Large intestine (tissue), 12 donors: ENCODE measurements around the gene CD200. TPM values are rescaled to one million over a fixed set of nuclear protein-coding genes. Genes with fewer than 3 reads are reported as not detected.

Source experiments
- DNase-seq, 2 donors: peaks; one replicate each; pipeline versions ENCODE4 v3.0.0 to v3.0.0-alpha.2; 2013
- H3K27ac ChIP-seq: one replicate; pipeline ENCODE4 v1.5.1; 2013; ENCODE audit warnings: low read length
- H3K27me3 ChIP-seq: 2 replicates; pipeline ENCODE4 v1.6.1; 2013; ENCODE audit warnings: low read length; ENCODE audit not compliant: control insufficient read depth, insufficient read depth
- H3K36me3 ChIP-seq: 2 replicates; pipeline ENCODE4 v1.6.1; 2013; ENCODE audit warnings: low read length; ENCODE audit not compliant: control insufficient read depth, insufficient read depth
- H3K4me1 ChIP-seq: one replicate; pipeline ENCODE4 v1.6.1; 2013; ENCODE audit warnings: low read length; ENCODE audit not compliant: control insufficient read depth, insufficient read depth
- H3K4me3 ChIP-seq: one replicate; pipeline ENCODE4 v1.5.1; 2013; ENCODE audit warnings: low read length
- H3K9me3 ChIP-seq: one replicate; pipeline ENCODE4 v1.6.1; 2013; ENCODE audit warnings: mild to moderate bottlenecking, low read depth, low read length, moderate library complexity; ENCODE audit not compliant: control insufficient read depth
- WGBS: methylation state at CpG from one replicate; pipeline ENCODE4 v1.1.5; 2013; ENCODE audit warnings: low lambda C conversion rate; ENCODE audit not compliant: insufficient coverage; 5-methylcytosine and 5-hydroxymethylcytosine counted together
- long read RNA-seq, 11 donors: transcript quantifications; one replicate each; lab custom pipeline, GENCODE V29; 2026
- polyA plus RNA-seq: library from polyadenylated mRNA; unstranded; fragments of 120-200 nt; gene quantifications from one replicate; pipeline ENCODE4 v1.2.1, GENCODE V29; 2013

The CD200 gene
- polyA plus RNA-seq: 21.8 TPM
- long read RNA-seq, donor 1, partial matches to known transcripts: 0 of 3 reads
- long read RNA-seq, donor 1, other reads (novel, unspliced or antisense): 0 of 3 reads
- long read RNA-seq, donor 2, partial matches to known transcripts: 0 of 6 reads
- long read RNA-seq, donor 2, other reads (novel, unspliced or antisense): 0 of 6 reads
- long read RNA-seq, donor 3: 0 reads
- long read RNA-seq, donor 4: 0 reads
- long read RNA-seq, donor 5, partial matches to known transcripts: 5 of 10 reads
- long read RNA-seq, donor 5, other reads (novel, unspliced or antisense): 0 of 10 reads
- long read RNA-seq, donor 6, transcript CD200-202 (5 exons, 1,997 nt): major isoform, 5 of 9 reads
- long read RNA-seq, donor 6, partial matches to known transcripts: 0 of 9 reads
- long read RNA-seq, donor 6, other reads (novel, unspliced or antisense): 0 of 9 reads
- long read RNA-seq, donor 7, partial matches to known transcripts: 0 of 6 reads
- long read RNA-seq, donor 7, other reads (novel, unspliced or antisense): 0 of 6 reads
- long read RNA-seq, donor 8, partial matches to known transcripts: 0 of 4 reads
- long read RNA-seq, donor 8, other reads (novel, unspliced or antisense): 0 of 4 reads
- long read RNA-seq, donor 9, partial matches to known transcripts: 0 of 3 reads
- long read RNA-seq, donor 9, other reads (novel, unspliced or antisense): 0 of 3 reads
- long read RNA-seq, donor 10, partial matches to known transcripts: 0 of 2 reads
- long read RNA-seq, donor 10, other reads (novel, unspliced or antisense): 0 of 2 reads
- long read RNA-seq, donor 11, partial matches to known transcripts: 0 of 2 reads
- long read RNA-seq, donor 11, other reads (novel, unspliced or antisense): 0 of 2 reads

DNA sequence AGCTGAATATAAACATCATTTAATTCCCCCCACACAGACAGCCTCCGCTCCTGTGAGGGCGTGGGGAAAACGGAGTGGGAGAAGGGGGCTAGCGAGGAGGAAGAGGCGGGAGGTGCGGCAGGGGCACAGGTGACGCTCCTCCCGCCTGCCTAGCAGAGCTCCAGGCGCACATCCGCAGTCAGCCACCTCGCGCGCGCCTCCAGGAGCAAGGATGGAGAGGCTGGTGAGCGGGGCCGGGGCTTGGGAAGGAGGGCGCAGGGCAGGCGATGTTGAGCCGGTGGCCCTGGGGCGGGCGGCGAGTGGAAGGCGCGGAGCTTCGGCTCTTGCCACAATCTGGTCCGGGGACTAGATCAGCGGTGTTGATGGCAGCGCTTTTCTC, at the start of gene CD200:
Gene CD200 (plus strand): TSS at position 155 of the 379 bp plus-strand sequence. CDS start 57 bp downstream, at position 212.
- WGBS: no CpG with 5 or more reads among the region's 28 CpGs
- DNase-seq: peak in 1 of 2 donors; percentile 69
- Histone ChIP-seq H3K27ac (peak within 1 kb of the TSS; percentile 79), H3K36me3 (no peaks in the 10 kb centered on the region), H3K4me3 (peak within 1 kb of the TSS; percentile 67), H3K4me1 (no peaks in the 10 kb centered on the region), H3K9me3 (no peaks in the 10 kb centered on the region), H3K27me3 (peaks cover 14% of the 10 kb centered on the region)

- no peak for DNase-seq
- Histone ChIP-seq H3K27me3 (no peaks in the 10 kb centered on the region), H3K4me3 (no peak overlapping the region), H3K36me3 (no peaks in the 10 kb centered on the region), H3K4me1 (no peaks in the 10 kb centered on the region), H3K27ac (no peak overlapping the region), H3K9me3 (no peaks in the 10 kb centered on the region)
- WGBS: 96% methylated on average over 2 of the region's 4 CpGs
Observed at GRCh38 chr3:112289011-112289410, 43.9 kb upstream of the CD200 start.

DNA sequence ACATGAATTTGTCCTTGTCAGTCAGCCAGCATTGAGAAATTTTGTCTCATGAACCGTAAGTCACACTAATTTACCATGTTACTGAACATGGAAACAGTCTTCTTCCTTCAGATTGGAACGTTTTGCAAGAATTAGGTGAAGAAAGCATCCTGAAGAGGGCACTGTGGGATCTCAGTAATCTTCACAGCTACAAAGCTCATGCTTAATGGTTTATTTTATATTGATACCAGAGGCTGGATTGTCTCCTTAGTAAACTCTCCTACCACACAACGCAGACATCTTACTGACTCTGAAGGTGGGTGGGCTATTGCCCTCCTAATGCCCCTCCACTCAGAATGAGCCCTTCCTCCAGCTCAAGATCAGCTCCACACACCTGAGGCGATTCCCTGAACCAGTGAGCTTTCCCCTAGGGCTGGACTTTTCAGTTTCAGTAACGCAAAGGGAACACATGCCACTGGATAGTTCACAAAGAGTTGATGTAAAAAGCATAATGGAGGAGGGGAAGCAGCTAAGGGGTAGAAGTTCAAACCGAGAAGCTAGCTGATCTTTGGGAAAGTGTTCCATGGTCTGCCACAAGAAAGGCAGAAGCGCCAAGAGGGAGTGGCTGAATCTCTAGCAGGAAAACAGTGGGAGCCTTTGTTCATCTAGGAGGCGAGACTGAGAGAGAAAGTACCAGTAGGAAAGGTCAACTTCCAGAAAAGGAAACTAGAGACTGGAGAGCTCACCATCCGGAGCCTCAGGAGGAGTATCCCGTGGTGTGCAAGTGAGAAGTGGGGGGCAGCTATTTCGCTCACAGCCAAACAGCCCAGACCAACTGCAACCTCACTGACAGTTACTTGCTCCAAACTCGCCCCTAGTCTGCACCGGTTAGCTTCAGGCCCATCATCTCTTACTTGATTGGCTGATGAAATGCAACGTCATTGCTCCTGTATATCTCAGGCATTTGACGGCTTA, 39.3 kb upstream of the CD200 start, which contains the start of gene SLC9C1:
Gene SLC9C1 (minus strand): TSS at position 849 of the 954 bp plus-strand sequence. CDS start 7,425 bp downstream, outside the sequence.
- DNase-seq: peak; percentile 67 to 90
- Histone ChIP-seq H3K4me3 (peak within 1 kb of the TSS; percentile 50), H3K27me3 (no peaks in the 10 kb centered on the region), H3K4me1 (no peaks in the 10 kb centered on the region), H3K27ac (peak within 1 kb of the TSS; percentile 88), H3K9me3 (no peaks in the 10 kb centered on the region), H3K36me3 (no peaks in the 10 kb centered on the region)
- WGBS: 35% methylated on average over 2 of the region's 15 CpGs

GRCh38 chr3:112297714-112298113, 35.2 kb upstream of the CD200 start:
- no peak overlapping the region for H3K27ac ChIP-seq

DNA sequence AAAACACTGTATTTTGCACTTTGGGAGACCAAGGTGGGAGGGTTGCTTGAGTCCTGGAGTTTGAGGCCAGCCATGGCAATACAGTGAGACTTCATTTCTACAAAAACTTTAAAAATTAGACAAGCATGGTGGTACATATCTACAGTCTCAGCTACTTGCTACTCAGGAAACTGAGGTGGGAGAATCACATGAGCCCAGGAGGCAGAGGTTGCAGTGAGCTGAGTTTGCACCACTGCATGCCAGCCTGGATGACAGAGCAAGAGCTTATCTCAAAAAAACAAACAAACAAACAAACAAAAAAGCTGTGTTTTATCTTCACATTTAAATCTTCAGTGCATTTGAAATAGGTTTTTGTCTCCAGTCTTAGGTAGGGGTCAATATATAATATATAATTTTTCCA, 34.2 kb upstream of the CD200 start:
- H3K27me3 ChIP-seq: no peaks in the 10 kb centered on the region
- no peak overlapping the region for H3K4me3 ChIP-seq
- DNase-seq: no peak

More at GRCh38 chr3:112297714-112298113, 35.2 kb upstream of the CD200 start:
- Histone ChIP-seq H3K4me1 (no peaks in the 10 kb centered on the region), H3K9me3 (peaks cover 3% of the 10 kb centered on the region), H3K36me3 (no peaks in the 10 kb centered on the region), H3K4me3 (no peak overlapping the region), H3K27me3 (no peaks in the 10 kb centered on the region)
- no peak for DNase-seq

DNA sequence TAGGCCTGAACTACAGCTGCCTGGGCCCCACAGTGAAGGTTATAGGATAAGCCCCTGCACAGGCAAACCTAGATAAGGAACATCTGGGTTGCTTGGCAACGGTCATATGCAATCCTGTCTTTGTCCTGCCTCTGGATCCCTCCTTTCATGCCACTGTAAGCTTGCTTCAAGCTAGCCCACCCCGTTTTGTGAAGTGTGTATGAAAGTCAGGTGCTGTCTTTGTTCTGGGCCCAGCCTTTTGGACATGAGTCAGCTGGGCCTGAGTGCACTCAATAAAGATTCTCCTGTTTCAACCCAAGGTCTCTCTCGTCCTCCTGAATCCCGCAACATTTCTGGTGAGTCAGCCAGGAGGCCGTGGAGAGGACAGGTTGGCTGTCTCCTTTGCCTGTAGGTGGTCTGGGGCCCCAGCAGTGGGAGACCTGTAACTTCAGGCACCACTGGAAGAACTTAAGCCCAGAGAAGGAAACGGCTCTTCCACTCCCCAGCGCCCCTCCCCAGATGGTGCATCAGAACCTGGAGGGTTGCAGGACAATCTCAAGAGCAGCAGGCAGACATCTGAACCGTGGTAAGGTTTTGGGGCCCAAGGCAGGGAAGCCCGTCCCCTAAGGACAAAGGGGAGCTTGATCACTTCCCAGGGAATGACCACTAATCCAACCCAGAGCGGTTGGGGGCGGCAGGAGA, 30.7 kb upstream of the CD200 start:
- peak in 1 of 2 donors; percentile 52 for DNase-seq
- H3K27me3 ChIP-seq: no peaks in the 10 kb centered on the region
- no peak overlapping the region for H3K4me3 ChIP-seq
- no peak overlapping the region for H3K27ac ChIP-seq
- H3K9me3 ChIP-seq: peaks cover 3% of the 10 kb centered on the region
- WGBS: no CpG with 5 or more reads among the region's 11 CpGs
- H3K4me1 ChIP-seq: no peaks in the 10 kb centered on the region
- H3K36me3 ChIP-seq: no peaks in the 10 kb centered on the region

More for the DNA sequence above, 34.2 kb upstream of the CD200 start:
- Histone ChIP-seq H3K27ac (no peak overlapping the region), H3K9me3 (peaks cover 3% of the 10 kb centered on the region), H3K36me3 (no peaks in the 10 kb centered on the region), H3K4me1 (no peaks in the 10 kb centered on the region)

- H3K27ac ChIP-seq: no peak overlapping the region
- no peaks in the 10 kb centered on the region for H3K27me3 ChIP-seq
- no peak for DNase-seq
- peak overlapping the region; percentile 45 for H3K4me3 ChIP-seq
- H3K4me1 ChIP-seq: no peaks in the 10 kb centered on the region
- no CpG with 5 or more reads among the region's 12 CpGs for WGBS
- H3K9me3 ChIP-seq: peaks cover 3% of the 10 kb centered on the region
- no peaks in the 10 kb centered on the region for H3K36me3 ChIP-seq
Observed at GRCh38 chr3:112302881-112303763, 29.8 kb upstream of the CD200 start.

DNA sequence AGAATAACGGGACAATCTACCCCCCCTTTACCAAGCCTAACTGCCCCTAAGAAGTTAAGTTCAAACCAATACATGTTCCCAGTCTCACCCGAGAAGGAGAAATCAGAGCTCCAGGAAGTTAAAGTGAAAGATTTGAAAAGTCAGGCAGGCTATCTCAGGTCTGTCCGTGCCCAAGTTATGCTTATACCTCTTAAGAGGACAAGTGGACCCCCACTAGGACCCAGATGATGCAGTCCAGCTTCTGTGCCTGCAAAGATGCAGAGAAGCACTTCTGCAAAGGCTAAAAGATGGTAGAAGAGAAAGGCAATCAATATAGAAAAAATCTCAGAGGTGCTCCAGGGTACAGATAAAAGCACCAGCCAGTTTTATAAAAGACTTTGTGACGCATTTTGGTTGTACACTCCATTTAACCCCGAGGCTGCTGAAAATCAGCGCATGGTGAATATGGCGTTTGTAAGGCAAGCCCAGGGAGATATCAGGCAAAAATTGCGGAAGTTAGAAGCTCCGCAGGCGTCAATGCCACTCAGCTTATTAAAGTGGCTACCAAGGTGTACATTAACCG, 29.1 kb upstream of the CD200 start:
- no peaks in the 10 kb centered on the region for H3K4me1 ChIP-seq
- H3K27ac ChIP-seq: no peak overlapping the region
- WGBS: no CpG with 5 or more reads among the region's 11 CpGs
- peaks cover 3% of the 10 kb centered on the region for H3K9me3 ChIP-seq
- no peaks in the 10 kb centered on the region for H3K27me3 ChIP-seq
- peak in 1 of 2 donors; percentile 34 for DNase-seq
- H3K4me3 ChIP-seq: peak overlapping the region; percentile 45
- no peaks in the 10 kb centered on the region for H3K36me3 ChIP-seq

DNA sequence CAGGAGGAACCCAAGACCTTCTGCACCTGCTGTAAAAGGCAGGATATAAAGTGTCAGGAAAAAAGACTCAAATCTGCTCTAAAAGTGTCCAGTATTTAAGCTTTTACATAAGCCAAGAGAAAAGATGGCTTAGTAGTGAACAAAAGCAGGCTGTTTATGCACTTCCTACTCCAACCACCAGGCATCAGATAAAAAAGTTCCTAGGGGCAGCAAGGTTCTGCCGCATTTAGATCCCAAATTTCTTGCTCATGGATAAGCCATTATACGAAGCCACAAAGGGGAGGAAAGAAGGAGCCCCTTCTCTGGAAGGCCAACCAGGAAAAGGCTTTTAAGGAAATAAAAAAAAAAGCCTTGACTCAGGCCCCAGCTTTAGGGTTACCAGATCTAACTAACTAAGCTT, 28.3 kb upstream of the CD200 start:
- H3K36me3 ChIP-seq: no peaks in the 10 kb centered on the region
- WGBS: no CpG with 5 or more reads among the region's 2 CpGs
- H3K27ac ChIP-seq: no peak overlapping the region
- H3K27me3 ChIP-seq: no peaks in the 10 kb centered on the region
- peaks cover 3% of the 10 kb centered on the region for H3K9me3 ChIP-seq
- H3K4me1 ChIP-seq: no peaks in the 10 kb centered on the region
- H3K4me3 ChIP-seq: no peak overlapping the region
- DNase-seq: no peak
